SIG-M5 treated with dmso at 0.1 percent for 504 hours (cell line): ENCODE results near the gene TRIM17.

Experiments used
- DNase-seq: peaks from one replicate; lab custom pipeline; 2025; ENCODE audit not compliant: unreplicated experiment; lab: John Stamatoyannopoulos, UW

TRIM17 gene

DNA sequence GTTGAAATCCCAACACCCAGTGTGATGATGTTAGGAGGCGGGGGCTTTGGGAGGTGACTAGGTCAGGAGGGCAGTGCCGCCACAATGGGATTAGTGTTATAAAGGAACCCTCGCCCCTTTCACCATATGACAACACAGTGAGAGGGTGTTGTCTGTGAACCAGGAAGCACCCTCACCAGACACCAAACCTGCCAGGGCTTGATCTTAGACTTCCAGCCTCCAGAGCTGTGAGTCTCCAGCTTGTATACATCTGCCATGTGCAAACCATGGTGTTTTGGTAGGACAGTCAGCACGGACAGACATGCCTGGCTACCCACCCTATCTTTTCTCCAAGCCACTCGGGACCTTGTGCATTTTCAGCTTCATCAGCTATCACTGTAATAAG, 14.0 kb downstream of the TRIM17 start:
- DNase-seq = no peak

DNA sequence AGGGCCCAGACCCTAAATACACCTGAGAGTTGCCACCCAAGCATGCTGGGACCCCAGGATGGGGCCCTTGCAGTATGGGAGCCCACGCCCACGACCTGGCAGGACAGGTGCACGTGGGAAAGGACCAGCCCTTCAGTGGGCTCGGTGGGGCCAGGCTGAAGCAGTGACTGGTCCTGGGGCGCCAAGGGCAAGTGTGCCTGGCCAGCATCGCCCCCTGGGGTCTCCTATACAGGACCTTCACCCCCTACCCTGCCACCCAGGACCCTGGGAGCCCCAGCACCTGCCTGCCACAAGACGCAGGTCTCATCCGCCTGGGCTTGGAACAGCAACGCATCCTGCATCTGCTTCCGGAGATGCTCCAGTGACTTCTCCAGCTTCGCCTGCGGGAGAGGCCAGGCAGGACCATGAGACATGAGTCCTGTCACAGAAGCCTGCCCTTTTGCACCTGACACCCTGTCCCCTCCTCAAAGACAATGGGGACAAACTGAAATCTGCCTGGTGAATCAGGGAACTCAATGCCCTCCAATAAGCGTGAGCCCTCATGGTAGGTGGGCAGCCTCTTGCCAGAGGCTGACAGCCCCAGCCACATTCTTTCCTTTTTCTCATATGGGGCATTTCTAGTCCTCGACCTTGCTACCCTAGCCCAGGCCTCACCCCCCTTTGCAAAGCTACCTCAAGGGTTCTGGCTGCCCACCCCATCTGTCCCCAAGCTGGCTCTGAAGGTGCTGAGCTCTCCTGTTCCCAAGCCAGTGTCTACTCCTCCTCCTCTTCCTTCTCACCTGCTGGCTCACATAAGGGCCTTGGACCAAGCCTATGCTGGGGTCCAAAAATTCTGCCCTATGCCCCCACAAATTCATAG, 14.7 kb downstream of the TRIM17 start:
- DNase-seq = no peak

DNA sequence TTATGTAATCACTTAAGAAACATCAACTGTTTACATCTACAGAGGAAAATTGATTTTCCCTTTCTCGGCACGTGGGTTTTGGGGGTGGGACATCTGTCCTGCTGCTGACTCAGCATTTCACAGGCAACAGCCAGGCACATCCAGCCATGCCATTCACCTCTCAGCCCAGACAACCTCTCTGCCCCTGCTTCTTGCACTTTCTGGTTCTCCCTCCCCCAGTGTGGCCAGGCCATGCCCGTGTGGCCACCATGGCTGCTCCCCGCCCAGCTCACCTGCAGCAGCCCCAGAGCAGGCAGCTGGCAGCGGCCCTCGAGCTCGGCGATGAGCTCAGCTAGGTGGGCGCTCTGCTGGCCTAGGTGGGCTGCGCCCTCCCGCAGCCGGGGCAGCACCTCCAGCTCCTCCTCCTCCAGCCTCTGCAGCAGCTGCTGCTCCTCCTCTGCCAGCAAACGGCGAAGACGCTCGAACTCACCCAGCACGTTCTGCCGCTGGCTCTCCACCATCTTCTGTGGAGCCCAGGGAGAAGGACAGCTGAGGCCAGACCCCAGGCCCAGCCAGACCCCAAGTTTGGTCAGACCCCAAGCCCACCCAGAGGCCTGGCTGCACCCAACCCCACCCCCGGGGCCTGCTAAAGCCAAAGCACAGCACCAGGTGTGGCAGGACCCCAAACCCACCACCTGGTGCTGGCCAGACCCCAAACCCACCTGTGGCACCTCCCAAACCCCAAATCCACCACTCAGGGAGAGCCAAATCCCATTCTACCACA, 15.8 kb downstream of the TRIM17 start:
- DNase-seq = no peak

DNA sequence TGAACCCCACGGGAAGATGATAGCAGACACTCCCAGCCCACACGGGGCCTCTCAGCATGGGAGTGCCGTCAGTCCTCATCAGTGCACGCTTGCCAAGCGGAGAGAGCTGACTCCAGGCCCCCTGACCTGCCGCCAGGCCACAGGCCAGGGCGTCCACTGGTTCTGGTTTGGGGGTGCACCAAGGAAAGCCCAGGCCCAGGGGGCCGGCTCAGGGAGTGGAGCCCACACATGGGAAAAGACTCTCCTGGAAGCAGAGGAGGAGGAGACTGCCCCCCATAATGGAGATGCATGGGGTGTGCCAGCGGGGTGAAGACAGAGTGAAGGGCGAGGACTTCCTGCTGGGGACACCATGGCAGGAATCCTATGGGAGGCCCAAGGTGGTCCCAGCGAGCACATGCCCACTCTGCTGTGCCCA, 16.4 kb downstream of the TRIM17 start:
- DNase-seq = no peak

DNA sequence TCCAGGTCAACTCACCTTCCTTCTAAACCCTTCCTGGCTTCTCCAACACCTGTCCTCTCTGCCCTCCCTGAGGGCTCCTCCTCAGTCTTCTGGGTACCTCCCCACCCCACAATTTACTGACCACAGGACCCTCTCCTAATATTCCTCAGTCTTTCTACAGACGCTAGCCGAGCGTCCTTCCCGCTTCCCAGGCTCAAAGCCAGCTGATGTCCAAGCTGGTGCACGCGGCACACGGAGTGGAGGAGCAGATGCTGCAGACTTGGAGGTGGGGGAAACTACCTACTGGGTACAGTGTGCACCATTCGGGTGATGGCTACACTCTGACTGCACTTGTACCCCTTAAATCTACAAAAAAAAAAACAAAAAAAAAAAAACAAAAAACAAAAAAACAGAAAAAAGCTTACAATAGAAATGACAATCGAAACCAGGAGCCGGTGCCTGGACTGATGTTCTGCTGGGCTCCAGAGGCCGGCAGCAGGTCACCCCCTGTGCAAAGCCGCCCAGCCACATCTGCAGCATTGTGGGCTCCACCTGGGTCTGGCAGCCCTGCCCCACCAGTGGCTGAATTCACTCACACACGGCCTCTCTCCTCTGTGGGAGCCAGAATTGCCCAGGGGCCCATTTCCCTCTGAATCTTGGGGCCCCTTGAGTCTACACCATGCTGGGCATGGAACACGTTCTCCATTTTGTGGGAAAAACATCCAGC, 17.0 kb downstream of the TRIM17 start:
- no peak for DNase-seq

DNA sequence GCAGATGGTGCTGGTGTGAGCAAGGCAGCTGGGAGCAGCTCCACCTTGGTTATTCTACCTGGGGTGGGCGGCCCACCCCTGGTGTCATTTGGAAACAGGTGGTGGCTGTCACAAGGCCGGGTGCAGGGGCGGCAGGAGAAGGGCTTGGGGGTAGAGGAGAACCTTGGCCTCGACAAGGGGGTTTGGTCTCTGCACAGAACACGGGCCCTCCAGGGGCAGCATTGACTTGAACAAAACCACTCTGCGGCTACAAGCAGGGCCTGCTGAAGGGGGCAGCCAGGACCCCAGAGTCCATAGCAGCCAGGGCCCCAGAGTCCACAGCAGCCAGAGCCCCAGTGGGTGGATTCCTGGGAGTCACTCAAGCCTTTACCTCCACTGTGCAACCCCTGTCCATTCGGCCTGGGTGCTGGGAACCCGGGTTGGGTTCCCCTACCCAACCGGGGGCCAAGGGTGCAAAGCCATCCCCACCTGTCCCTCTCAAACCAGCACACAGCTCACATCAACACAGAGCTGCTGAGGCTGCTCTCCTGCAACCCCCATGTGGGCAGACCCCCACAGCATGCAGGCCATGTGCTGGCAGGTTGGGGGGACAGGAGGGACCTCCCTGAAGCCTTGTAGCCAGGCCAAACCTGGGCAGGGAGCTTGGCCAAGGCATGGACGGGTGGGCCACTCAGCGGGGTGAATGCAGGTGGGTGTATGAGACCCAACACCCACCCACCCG, 17.8 kb downstream of the TRIM17 start:
- no peak for DNase-seq

DNA sequence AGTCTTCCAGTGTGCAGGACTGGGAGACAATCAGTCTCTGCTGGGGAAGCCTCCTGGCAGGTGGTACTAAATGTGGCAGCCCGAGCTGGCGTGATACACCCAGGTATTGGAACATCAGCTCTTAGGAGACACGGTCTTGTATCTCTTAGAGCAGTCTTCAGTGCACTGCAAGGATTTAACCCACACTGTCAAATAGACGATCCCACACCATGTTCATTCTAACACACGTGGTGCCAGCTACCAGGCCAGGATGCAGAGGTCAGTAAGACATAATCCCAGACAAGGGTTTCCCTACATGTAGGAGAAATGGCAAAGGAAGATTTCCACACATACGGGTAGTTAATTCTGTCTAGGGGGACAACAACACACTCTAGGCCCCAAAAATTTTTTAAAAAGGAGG, 18.7 kb downstream of the TRIM17 start:
- DNase-seq = no peak

DNA sequence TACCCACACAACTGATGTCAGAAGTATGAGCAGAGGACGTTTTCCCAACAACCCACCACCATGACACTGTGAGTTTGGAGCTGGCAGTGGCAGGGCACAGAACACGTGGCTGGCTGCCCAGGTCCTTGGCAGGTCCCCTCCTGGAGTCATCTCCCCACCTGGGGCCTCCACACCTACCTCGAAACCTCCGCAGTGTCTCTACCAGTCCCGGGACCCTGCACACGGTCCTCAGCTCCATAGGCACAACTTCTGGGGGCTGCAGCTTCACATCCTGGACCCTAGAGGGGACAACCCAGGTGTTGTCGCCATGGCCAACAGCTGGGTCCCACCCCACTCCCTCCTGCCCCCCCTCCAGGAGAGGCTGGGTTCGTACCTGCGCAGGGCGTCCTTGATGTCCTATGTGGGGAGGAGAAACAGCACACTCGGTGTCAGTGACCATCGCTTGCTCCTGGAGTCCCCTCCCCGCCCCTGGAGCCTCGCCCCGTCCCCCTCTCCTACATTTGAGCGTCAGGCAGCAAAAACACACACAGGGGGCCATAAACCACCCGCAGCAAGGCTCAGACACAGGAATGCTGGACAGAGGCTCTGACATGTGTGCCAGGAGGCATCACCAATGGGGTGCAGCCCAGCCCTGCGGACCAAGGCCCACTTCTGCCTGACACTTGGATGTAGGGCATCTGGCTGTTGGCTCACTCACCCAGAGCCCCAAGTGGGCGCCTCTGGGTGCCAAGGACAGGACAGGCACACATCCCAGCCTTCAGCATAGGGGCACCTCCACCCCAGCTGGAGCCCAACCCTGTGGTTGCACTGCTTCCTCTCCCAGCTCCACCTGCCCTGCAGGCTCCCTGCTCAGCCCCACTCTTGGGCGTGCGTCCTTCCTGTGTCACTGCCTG, 19.6 kb downstream of the TRIM17 start:
- DNase-seq = no peak

DNA sequence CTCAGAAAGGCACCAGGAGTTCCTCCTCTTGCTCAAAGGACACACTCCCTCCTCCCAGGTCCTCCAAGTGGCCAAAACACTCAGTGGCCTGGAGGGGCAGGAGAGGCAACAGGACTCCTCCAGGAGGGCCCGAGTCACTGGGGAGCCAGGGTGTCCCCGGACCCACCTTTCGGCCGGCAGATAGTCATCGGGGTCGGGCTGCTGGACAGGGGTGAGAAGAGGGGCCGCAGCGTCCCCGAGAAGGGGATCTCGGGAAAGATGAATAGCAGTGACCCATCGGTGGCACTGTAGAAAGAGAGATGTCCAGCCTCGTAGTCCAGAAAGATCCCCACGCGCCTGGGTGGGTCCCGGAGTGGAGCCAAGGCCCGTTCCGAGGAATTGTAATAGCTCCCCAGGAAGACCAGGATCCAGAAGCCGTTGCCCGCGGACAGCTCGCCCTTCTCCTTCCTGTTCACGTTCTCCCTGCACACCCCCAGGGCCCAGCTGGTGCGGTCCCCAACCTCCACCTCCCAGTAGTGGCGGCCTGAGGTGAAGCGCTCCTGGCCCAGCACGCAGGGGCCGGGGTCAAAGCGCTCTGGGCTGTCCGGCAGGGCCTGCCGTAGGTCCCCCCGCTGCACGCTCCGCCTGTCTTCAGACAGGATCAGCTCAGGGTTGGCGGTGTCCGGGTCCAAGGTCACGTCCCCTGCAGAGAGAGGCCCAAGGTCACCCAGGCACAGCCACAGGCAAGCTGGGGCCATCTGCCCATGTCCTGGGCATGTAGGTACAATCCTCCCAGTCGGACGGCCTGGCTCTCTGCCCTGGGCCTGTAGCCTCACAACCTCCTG, 21.9 kb downstream of the TRIM17 start:
- no peak for DNase-seq

DNA sequence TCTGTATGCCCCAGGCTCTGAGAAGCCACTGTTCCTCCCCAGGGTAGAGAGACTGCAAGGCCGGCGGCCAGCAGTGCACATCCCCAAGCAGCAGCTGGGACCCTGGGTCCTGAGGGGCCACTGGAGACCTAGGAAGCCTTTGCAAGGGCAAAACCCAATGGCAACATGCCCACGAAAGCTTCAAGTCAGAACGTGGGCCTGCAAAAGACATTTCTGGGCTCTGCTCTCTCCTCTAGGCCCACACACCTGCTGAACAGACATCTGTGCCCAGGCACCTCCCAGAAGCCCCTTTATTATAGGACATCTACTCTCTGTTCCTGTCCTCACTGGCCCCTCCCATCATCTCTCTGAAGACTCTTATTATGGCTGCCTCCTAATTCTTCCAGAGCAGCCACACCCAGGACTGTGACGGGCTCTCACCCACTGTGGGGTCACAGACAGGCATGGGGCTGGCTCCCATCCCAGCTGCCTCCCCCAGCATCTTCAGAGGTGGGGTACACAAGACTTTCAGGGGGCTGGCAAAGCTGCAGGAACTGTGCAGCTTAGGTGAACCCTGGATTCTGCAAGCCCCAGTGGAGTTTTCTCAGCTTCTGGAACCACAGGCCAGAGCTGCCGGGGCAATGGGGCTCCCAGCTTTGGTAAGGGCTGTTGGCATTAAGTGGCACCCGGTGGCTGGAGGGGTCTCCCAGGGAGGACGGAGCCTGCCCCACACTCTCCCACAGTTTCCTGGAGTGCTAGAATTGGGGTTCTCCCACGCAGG, 22.7 kb downstream of the TRIM17 start:
- no peak for DNase-seq

DNA sequence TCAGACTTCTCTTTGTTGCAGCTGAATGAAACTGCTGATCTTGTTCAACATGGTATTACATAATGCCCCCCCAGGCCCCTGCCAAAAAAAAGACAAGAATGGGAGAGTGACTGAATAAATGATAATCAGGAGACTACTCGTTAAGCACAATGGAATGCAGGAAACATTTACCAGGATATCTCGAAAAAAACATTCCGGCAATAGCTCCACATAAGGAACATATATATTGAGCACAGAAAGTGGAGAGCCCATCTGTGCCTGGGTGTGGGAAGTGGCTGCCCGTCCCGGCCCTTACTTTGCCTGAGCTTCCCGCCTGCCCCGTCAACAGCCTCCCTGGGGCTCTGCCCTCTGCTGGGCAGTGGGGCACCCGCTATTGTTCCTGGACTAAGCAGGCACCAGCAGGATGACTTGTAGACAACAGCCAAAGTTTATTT, 23.4 kb downstream of the TRIM17 start:
- DNase-seq = no peak

DNA sequence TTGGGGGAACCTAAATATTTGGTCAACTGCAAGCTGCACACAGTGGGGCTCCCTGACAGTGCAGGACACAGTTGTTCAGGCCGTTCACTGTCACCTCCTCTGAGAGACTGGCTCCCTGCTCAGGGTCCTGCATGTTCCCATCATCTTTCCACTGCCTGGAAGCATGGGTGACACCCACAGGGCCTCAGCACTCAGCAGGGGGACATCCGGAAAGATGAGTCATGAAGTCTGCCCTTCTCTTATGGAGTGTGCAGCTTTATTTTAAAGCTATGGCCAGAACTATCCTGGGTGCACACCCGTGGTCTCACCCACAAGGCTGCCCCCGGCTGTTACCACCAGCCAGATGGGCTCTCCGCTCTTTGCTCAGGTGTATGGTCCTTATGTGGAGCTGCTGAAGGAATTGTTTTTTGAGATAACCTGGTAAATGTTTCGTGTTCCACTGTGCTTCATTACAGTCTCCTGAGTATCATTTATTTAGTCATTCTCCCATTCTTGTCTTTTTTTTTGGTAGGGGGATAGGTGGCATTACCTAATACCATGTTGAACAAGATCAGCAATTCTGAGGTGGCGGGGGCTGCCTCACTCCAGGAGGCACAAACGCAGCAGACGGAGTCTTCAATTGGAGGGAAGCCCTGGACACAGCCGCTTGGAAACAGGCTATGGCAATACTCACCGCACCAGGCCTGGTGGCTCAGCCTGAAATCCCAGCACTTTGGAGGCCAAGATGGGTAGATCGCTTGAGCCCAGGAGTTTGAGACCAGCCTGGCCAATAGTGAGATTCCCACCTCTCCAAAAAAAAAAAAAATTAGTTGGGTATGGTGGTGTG, 24.3 kb downstream of the TRIM17 start:
- DNase-seq = peak; percentile 51

DNA sequence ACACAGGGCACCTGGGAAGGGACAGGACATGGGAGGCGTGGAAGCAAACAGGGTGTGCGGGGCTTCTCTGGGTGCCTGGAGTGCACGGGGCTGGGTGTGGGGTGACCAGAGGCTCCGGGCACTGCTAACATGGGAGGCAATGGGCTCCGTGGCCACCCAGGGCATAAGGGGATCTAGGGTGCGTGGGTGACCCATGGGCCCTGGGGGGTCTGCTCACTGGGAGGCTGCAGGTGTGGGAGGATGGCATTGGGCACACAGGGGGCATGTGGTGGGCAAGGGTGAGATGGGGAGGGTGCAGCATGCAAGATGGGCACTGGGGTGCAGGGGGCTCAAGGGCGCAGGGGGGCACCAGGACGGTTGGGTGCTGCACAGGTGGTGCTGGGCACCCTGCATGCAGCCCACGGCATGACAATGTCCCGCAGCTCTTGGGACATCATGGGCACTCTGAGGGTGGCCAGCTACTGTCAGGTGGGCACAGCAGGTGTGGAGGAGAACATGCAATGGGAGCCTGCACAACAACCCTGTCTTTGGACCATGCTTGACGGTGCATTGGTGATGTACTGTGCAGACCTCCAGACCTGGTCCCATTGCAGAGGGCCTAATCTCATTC, 25.1 kb downstream of the TRIM17 start:
- DNase-seq = no peak

DNA sequence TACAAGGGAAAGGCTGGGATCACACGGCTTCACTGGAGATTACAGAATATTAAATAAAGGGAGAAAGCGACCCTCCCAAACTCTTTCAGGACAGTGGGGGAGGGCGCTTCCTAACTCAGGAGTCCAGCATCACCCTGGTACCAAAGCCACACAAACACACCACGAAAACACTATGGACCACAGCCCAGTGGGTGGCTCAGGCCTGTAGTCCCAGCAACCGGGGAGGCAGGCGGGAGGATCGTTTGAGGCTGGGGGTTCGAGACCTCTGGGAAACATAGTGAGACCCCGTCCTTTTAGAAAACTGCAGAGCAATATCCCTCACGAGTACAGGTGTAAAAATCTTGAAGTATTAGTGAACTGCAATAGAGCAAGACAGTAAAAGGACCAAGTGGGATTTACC, 26.0 kb downstream of the TRIM17 start:
- DNase-seq = no peak

DNA sequence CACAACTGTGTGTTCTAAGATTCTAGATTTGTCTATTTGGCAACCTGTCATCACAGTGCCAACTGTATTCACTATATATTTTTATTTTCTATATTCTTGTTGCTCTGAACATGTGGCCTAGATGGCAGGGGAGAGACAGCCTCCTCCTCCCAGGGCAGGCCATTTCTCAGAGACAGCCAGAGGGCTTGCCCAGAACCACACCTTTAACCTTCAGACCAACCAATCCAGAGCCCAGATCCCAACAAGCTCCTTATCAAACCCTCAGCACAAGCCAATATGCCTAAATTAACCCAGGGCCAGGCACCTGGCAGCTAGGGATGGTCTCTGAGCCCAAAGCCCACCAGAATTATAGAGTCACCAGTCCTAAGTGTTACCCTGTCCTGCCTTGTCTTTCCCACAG, 29.3 kb downstream of the TRIM17 start:
- no peak for DNase-seq

DNA sequence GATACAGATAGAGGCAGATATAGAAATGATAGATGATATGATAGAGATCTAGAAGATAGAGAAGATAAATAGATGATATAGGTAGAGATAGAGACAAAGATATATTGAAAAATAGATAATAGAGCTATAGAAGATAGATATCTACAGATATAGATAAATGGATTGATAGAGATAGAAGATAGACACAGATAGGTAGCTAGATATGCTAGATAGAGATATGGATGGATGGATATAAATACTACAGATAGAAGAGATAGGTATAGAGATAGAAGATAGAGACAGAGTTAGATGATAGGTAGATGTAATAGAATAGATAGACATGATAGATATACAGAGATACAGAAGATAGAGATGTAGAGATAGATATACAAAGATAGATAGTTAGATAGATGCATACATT, 31.4 kb downstream of the TRIM17 start:
- DNase-seq = no peak

DNA sequence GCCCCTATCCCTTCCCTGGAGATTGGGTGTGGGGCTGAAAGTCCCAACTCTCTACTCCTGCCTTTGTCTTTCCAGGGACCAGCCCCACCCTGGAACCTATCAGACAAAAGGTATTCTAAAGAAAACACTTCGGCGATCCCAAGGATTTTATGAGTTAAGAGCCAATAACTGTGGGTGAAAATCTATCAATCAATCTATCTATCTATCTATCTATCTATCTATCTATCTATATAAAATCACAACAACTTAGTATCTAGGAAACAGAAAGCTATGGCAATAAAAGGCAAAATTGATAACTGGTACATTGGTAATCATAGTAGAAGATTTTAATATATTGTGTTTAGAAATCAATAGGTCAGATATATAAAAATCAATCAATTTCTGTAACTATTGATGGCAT, 32.9 kb downstream of the TRIM17 start:
- no peak for DNase-seq
